ENCODE measurements around the gene EID3.
"Not testable (repeated sequence)": the region's sequence is repeated elsewhere in the genome, so short reads cannot be mapped to it uniquely, and the experiment has no call there.

EID3 gene

GRCh38 chr12:104290320-104290719 lies 13.2 kb upstream of the EID3 start:
- TF ChIP-seq, protein P1, sequence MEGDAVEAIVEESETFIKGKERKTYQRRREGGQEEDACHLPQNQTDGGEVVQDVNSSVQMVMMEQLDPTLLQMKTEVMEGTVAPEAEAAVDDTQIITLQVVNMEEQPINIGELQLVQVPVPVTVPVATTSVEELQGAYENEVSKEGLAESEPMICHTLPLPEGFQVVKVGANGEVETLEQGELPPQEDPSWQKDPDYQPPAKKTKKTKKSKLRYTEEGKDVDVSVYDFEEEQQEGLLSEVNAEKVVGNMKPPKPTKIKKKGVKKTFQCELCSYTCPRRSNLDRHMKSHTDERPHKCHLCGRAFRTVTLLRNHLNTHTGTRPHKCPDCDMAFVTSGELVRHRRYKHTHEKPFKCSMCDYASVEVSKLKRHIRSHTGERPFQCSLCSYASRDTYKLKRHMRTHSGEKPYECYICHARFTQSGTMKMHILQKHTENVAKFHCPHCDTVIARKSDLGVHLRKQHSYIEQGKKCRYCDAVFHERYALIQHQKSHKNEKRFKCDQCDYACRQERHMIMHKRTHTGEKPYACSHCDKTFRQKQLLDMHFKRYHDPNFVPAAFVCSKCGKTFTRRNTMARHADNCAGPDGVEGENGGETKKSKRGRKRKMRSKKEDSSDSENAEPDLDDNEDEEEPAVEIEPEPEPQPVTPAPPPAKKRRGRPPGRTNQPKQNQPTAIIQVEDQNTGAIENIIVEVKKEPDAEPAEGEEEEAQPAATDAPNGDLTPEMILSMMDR (IDR thresholded peaks at IDR 0.05) = no peak
- H3K27ac ChIP-seq = peak overlapping the region in 1 of 2 donors; percentile 91
- peak overlapping the region; percentile 89 for H3K4me3 ChIP-seq
- DNase-seq (ENCODE audit: low spot score) = no peak

GRCh38 chr12:104290855-104291254 lies 12.7 kb upstream of the EID3 start:
- TF ChIP-seq, protein P1 (IDR thresholded peaks at IDR 0.05) = no peak
- H3K4me3 ChIP-seq = peak overlapping the region; percentile 21
- no peak for DNase-seq (ENCODE audit: low spot score)
- H3K27ac ChIP-seq = no peak overlapping the region

DNA sequence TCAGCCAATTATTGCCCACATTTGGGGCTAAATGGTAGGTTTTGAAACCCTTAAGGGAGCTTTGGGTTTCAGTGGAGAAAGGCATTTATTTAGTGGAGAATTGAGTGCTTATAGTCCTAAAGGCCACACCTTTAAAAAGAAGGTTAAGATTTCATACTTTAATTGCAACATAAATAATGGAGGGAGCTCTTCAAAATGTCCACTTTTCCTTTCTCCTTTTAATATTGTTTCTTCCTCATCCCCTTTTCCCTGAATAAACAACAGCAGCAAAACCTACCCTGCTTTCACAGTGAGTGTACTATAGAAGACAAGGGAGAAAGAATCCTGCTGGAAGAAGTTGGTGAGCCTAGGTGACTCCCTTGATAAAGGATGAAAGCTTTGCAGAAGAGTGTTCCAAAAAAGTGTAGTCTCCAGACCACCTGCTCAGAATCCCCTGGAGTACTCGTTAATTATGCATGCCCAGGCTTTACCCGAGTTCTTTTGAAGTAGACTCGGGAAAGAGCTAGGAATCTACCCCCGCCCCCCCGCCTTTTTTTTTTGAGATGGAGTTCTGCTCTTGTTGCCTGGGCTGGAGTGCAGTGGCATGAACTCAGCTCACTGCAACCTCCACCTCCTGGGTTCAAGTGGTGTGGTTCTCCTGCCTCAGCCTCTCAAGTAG lies 11.5 kb upstream of the EID3 start:
- no peak for DNase-seq (ENCODE audit: low spot score)
- TF ChIP-seq, protein P1 (IDR thresholded peaks at IDR 0.05) = no peak
- Histone ChIP-seq H3K27ac (no peak overlapping the region), H3K4me3 (peak overlapping the region; percentile 55)

DNA sequence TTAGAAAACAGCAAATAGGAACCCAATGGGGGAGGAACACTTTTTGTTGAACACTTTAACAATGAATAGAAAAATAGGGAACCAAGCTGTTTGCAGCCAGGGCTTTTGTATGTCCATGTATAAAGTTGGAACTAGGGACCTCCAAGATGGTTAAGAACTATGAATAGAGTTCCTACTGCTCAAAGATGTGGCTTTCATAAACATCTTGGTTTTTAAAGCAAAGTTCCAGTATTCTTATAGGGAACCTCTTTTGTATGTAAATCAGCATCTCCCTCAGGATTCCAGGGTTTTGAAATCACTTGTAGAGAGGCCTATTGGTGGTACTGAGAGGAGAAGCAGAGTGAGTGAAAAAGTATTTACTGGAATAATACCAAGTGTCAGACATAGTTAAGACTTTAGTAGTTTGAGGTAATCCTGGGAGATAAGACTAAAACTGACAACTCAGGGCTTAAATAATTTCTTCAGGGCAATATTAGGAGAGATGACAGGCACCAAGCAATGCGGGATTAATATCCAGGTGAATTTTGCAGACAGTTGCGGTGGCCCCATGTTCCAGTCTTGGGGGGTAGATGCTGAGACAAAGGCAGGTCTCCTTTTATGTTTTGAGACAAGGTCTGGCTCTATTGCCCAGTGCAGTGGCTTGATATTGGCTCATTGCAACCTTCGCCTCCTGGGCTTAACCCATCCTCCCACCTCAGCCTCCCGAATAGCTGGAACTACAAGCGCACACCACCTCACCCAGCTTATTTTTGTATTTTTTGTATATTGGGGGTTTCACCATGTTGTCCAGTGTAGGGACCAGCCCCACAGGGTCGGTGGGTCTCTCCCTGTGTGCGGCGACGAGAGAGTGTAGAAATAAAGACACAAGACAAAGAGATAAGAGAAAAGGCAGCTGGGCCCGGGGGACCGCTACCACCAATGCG lies 10.4 kb upstream of the EID3 start:
- TF ChIP-seq, protein P1 (IDR thresholded peaks at IDR 0.05) = no peak
- no peak for DNase-seq (ENCODE audit: low spot score)
- peak overlapping the region; percentile 55 for H3K4me3 ChIP-seq
- H3K27ac ChIP-seq = peak overlapping the region; percentile 25 to 59

DNA sequence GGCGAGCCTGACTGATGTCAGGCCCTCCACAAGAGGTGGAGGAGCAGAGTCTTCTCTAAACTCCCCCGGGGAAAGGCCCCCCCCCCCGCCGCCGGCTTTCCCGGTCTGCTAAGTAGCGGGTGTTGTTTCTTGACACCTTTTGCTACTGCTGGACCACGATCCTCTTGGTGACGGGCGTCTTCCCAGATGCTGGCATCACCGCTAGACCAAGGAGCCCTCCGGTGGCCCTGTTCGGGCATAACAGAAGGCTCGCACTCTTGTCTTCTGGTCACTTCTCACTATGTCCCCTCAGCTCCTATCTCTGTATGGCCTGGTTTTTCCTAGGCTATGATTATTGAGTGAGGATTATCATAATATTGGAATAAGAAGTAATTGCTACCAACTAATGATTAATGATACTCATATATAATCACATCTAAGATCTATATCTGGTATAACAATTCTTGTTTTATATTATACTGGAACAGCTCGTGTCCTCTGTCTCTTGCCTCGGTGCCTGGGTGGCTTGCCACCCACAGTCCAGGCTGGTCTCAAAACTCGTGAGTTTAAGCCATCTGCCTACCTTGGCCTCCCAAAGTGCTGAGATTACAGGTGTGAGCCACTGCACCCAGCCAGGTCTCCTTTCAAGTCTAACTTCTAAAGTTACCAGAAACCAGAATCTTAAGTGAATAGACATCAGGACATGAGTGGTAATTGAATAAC lies 9.2 kb upstream of the EID3 start:
- not testable (repeated sequence) for DNase-seq (ENCODE audit: low spot score)
- peak overlapping the region; percentile 55 for H3K4me3 ChIP-seq
- peak overlapping the region; percentile 59 to 73 for H3K27ac ChIP-seq

GRCh38 chr12:104294927-104295668 lies 8.4 kb upstream of the EID3 start:
- peak overlapping the region; percentile 12 to 73 for H3K27ac ChIP-seq
- H3K4me3 ChIP-seq = peak overlapping the region; percentile 55
- TF ChIP-seq, protein P1 (IDR thresholded peaks at IDR 0.05) = no peak
- no peak for DNase-seq (ENCODE audit: low spot score)

Measured in coronary artery (tissue), 2 donors.